IMR-90 (cell line): ENCODE data around the gene NFYC. TPM values are rescaled to one million over a fixed set of nuclear protein-coding genes. Genes with fewer than 3 reads are reported as not detected.
"Not testable (repeated sequence)": the region's sequence is repeated elsewhere in the genome, so short reads cannot be mapped to it uniquely, and the experiment has no call there.

Experiments
- ATAC-seq: fragments of 200-7000 bp; cut with Tn5 transposase; 2 replicates; pipeline ENCODE4 v1.9.1; 2020; ENCODE audit warnings: low read depth, mild to moderate bottlenecking, moderate library complexity
- BruUV-seq: library from RNA; stranded (reverse); fragments of 400-500 nt; replicated peaks from 2 replicates; lab custom pipeline; 2021; lab: Mats Ljungman, UMichigan
- CTCF ChIA-PET: fragments of 300-600 bp; formaldehyde crosslinking; extraction: SDS; loops from one replicate; lab custom pipeline; 2021; ENCODE audit warnings: antibody characterized with exemption; lab: Yijun Ruan, JAX
- POLR2A ChIA-PET: fragments of 300-600 bp; sonication (Branson Sonifier 250); formaldehyde crosslinking; loops from one replicate; lab custom pipeline; 2022; ENCODE audit warnings: antibody characterized with exemption; ENCODE audit not compliant: unreplicated experiment; lab: Charles Lee
- DNase-seq: peaks from one replicate; pipeline ENCODE4 v3.0.0; 2013
- H2AFZ ChIP-seq: replicated peaks from 2 replicates; pipeline ENCODE3; 2013; ENCODE audit warnings: low read length, mild to moderate bottlenecking; ENCODE audit not compliant: poor library complexity
- H2AK5ac ChIP-seq: 2 replicates; pipeline ENCODE4 v1.6.1; 2013; ENCODE audit warnings: low read depth, low read length, inconsistent platforms
- H2AK9ac ChIP-seq: replicated peaks from 2 replicates; pipeline ENCODE3; 2013; ENCODE audit warnings: mild to moderate bottlenecking, low read depth, low read length, moderate library complexity; ENCODE audit not compliant: poor library complexity
- H2BK120ac ChIP-seq: 2 replicates; pipeline ENCODE4 v1.6.1; 2013; ENCODE audit warnings: low read depth, low read length, inconsistent platforms
- H2BK15ac ChIP-seq: 3 replicates; pipeline ENCODE4 v1.6.1; 2013; ENCODE audit warnings: low read depth, low read length, inconsistent platforms
- H2BK20ac ChIP-seq: 2 replicates; pipeline ENCODE4 v1.6.1; 2013; ENCODE audit warnings: low read depth, mild to moderate bottlenecking, inconsistent platforms, low read length, moderate library complexity
- H2BK5ac ChIP-seq: 2 replicates; pipeline ENCODE4 v1.6.1; 2013; ENCODE audit warnings: mild to moderate bottlenecking, low read depth, low read length, inconsistent platforms; ENCODE audit not compliant: poor library complexity, severe bottlenecking
- H3K14ac ChIP-seq: replicated peaks from 2 replicates; pipeline ENCODE4 v1.6.1; 2013; ENCODE audit warnings: low read depth, low read length, inconsistent platforms
- H3K18ac ChIP-seq: 2 replicates; pipeline ENCODE4 v1.6.1; 2013; ENCODE audit warnings: low read depth, low read length, control low read depth
- H3K23ac ChIP-seq: 2 replicates; pipeline ENCODE4 v1.6.1; 2013; ENCODE audit warnings: low read depth, low read length, inconsistent platforms
- H3K27ac ChIP-seq: 2 replicates; pipeline ENCODE4 v1.5.1; 2013; ENCODE audit warnings: mild to moderate bottlenecking, control low read depth, low read length; ENCODE audit not compliant: insufficient read depth
- H3K27me3 ChIP-seq: 2 replicates; pipeline ENCODE4 v1.6.1; 2013; ENCODE audit warnings: low read length; ENCODE audit not compliant: control insufficient read depth, insufficient read depth
- H3K36me3 ChIP-seq: 2 replicates; pipeline ENCODE4 v1.6.1; 2013; ENCODE audit warnings: low read length, mixed read lengths; ENCODE audit not compliant: control insufficient read depth, insufficient read depth
- H3K4ac ChIP-seq: 2 replicates; pipeline ENCODE4 v1.6.1; 2013; ENCODE audit warnings: low read depth, low read length, inconsistent platforms
- H3K4me1 ChIP-seq: 2 replicates; pipeline ENCODE4 v1.6.1; 2013; ENCODE audit warnings: low read length, mixed read lengths; ENCODE audit not compliant: control insufficient read depth, insufficient read depth
- H3K4me2 ChIP-seq: 2 replicates; pipeline ENCODE4 v1.6.1; 2013; ENCODE audit warnings: low read depth, mild to moderate bottlenecking, control low read depth, low read length, moderate library complexity
- H3K4me3 ChIP-seq: 2 replicates; pipeline ENCODE4 v1.5.1; 2013; ENCODE audit warnings: low read depth, mild to moderate bottlenecking, control low read depth, low read length, moderate library complexity; ENCODE audit not compliant: insufficient read depth
- H3K56ac ChIP-seq: 2 replicates; pipeline ENCODE4 v1.6.1; 2013; ENCODE audit warnings: low read length, inconsistent platforms; ENCODE audit not compliant: insufficient read depth; ENCODE audit errors: extremely low read depth
- H3K79me1 ChIP-seq, 2 experiments: 2 replicates each; pipeline ENCODE4 v1.6.1; 2013; ENCODE audit warnings: low read length in 2 of 2, inconsistent platforms in 1 of 2, low read depth in 1 of 2
- H3K9ac ChIP-seq: 2 replicates; pipeline ENCODE4 v1.6.1; 2013; ENCODE audit warnings: low read depth, low read length, control low read depth
- H3K9me1 ChIP-seq: 2 replicates; pipeline ENCODE4 v1.6.1; 2013; ENCODE audit warnings: low read length, inconsistent platforms; ENCODE audit not compliant: insufficient read depth
- H3K9me3 ChIP-seq: 2 replicates; pipeline ENCODE4 v1.6.1; 2013; ENCODE audit warnings: low read length; ENCODE audit not compliant: control insufficient read depth, insufficient read depth
- H4K20me1 ChIP-seq: 2 replicates; pipeline ENCODE4 v1.6.1; 2013; ENCODE audit warnings: low read length, inconsistent platforms; ENCODE audit not compliant: insufficient read depth
- H4K5ac ChIP-seq: 2 replicates; pipeline ENCODE4 v1.6.1; 2013; ENCODE audit warnings: mild to moderate bottlenecking, low read depth, low read length, control low read depth
- H4K8ac ChIP-seq, 2 experiments: 2 replicates each; pipeline ENCODE4 v1.6.1; 2013; ENCODE audit warnings: low read depth in 2 of 2, low read length in 2 of 2, control low read depth in 1 of 2, inconsistent platforms in 1 of 2
- H4K91ac ChIP-seq: 2 replicates; pipeline ENCODE4 v1.6.1; 2013; ENCODE audit warnings: low read depth, low read length, inconsistent platforms; ENCODE audit not compliant: insufficient read depth
- FOS ChIP-seq: fragments of 150-350 bp; IDR thresholded peaks from 2 replicates; pipeline ENCODE4 v1.6.1; 2016; ENCODE audit warnings: low read depth, low read length
- RCOR1 ChIP-seq: IDR thresholded peaks from 2 replicates; pipeline ENCODE4 v1.6.1; 2012; ENCODE audit warnings: mild to moderate bottlenecking, low read length, improper control_type of control experiment; ENCODE audit not compliant: insufficient replicate concordance
- WGBS, 2 experiments: methylation state at CpG; one replicate each; pipeline versions ENCODE4 v1.1.5 to v1.1.7; 2013; ENCODE audit warnings: missing lambda C conversion rate in 2 of 2; ENCODE audit not compliant: insufficient read length in 1 of 2; ENCODE audit errors: extremely low coverage in 2 of 2; 5-methylcytosine and 5-hydroxymethylcytosine counted together
- dilution Hi-C: fragments of 300-500 bp; cut with HindIII; formaldehyde crosslinking; loops from one replicate; pipeline ENCODE4 v1.14.3; 2018; ENCODE audit warnings: low sequenced_read_pairs; ENCODE audit not compliant: unreplicated experiment
- in situ Hi-C: fragments of 300-500 bp; cut with MboI; formaldehyde crosslinking; loops from 3 replicates; pipeline ENCODE4 v1.14.3; 2019; ENCODE audit warnings: low sequenced_read_pairs, inconsistent platforms, mixed read lengths
- intact Hi-C: fragments of 100-400 bp; cut with micrococcal nuclease; formaldehyde crosslinking; loops from 2 replicates; pipeline ENCODE4 v1.10.0; 2022
- polyA plus RNA-seq, 3 experiments: library from polyadenylated mRNA; depleted of rRNA; stranded (reverse); fragments of >200 nt; gene quantifications; 2 replicates each; pipeline ENCODE4 v1.2.3, GENCODE V29; 2012; ENCODE audit warnings: low replicate concordance in 1 of 3
- total RNA-seq: library from RNA; depleted of rRNA; stranded (reverse); fragments of >200 nt; gene quantifications from 2 replicates; pipeline ENCODE4 v1.2.3, GENCODE V29; 2012

Gene NFYC
- total and polyA plus RNA-seq, 2 of the 4 experiments (the other 2 are of a cell fraction), result 45.2 to 62.2 TPM

DNA sequence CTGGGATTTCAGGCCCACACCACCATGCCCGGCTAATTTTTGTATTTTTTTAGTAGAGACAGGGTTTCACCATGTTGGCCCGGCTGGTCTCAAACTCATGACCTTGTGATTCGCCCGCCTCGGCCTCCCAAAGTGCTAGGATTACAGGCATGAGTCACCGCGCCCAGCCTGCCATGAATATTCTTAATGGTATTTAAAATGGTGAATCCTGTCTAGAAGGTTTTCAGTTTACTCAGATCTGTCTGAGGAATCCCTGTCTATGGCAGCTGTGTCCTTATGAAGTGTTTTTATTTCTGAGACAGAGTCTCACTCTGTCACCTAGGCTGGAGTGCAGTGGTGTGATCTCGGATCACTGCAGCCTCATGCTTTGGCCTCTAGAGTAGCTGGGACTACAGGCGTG, 36.2 kb downstream of the NFYC start:
- Histone ChIP-seq H3K79me1 (peaks cover 30 to 67% of the 10 kb centered on the region in 2 experiments), H4K8ac (0 out of 4 replicates have a peak overlapping the region, but pooled peaks of 1 of the 2 experiments have one; percentile 38), H2AK5ac (0 out of 2 replicates have a peak overlapping the region, but pooled peaks have one; percentile 18), H3K23ac (peak overlapping the region; percentile 27; the same call in 1 of the 2 replicates)
- H4K20me1 ChIP-seq, H3K27me3 ChIP-seq, H4K91ac ChIP-seq, H2BK15ac ChIP-seq, H4K5ac ChIP-seq, dilution Hi-C loops, H3K9ac ChIP-seq, H3K9me3 ChIP-seq, H2BK5ac ChIP-seq, POLR2A ChIA-PET, H3K36me3 ChIP-seq, in situ Hi-C loops, H2BK20ac ChIP-seq, H3K18ac ChIP-seq, H3K56ac ChIP-seq, CTCF ChIA-PET, H3K27ac ChIP-seq, H3K4me1 ChIP-seq, H2AK9ac ChIP-seq, H2BK120ac ChIP-seq, BruUV-seq, H3K4me3 ChIP-seq, intact Hi-C loops, H3K9me1 ChIP-seq, H3K4ac ChIP-seq, H3K4me2 ChIP-seq, H3K14ac ChIP-seq, H2AFZ ChIP-seq: not testable (repeated sequence)
- DNase-seq (peak; percentile 72), ATAC-seq (peak; percentile 75)
- TF ChIP-seq RCOR1 (peak; percentile 66), FOS (peak; percentile 47; the same call in 1 of the 2 replicates)
- 66% methylated on average over 5 of the region's 9 CpGs; no CpG with 5 or more reads in 1 of the 2 experiments for WGBS, 2 experiments

DNA sequence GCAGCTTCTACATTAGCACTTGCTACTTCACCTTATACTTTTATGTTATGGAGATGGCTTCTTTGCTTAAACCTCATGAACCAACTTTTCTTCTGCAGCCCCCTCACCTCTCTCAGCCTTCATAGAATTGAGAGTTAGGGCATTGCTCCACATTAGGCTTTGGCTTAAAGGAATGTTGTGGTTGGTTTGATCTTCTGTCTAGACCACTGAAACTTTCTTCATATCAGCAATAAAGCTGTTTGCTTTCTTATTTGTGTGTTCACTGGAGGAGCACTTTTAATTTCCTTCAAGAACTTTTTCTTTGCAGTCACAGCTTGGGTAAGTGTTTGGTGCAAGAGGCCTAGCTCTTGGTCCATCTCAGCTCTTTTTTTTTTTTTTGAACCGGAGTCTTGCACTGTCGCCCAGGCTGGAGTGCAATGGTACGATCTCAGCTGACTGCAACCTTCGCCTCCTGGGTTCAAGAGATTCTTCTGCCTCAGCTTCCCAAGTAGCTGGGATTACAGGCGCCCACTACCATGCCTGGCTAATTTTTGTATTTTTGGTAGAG, 37.9 kb downstream of the NFYC start:
- H4K91ac ChIP-seq, H3K27me3 ChIP-seq, H3K9me3 ChIP-seq, H4K20me1 ChIP-seq, H3K9me1 ChIP-seq, H3K14ac ChIP-seq, H2BK5ac ChIP-seq, H2BK15ac ChIP-seq, H4K5ac ChIP-seq, in situ Hi-C loops, DNase-seq, H3K4ac ChIP-seq, ATAC-seq, H3K4me3 ChIP-seq, BruUV-seq, H3K23ac ChIP-seq, H2AFZ ChIP-seq, H2BK120ac ChIP-seq, H3K9ac ChIP-seq, H3K4me2 ChIP-seq, H3K27ac ChIP-seq, H3K4me1 ChIP-seq, H3K36me3 ChIP-seq, H2BK20ac ChIP-seq, H2AK5ac ChIP-seq, H3K56ac ChIP-seq, intact Hi-C loops, dilution Hi-C loops, H2AK9ac ChIP-seq, H3K18ac ChIP-seq, H4K8ac ChIP-seq: not testable (repeated sequence)
- H3K79me1 ChIP-seq, result peaks cover 37 to 65% of the 10 kb centered on the region in 2 experiments
- POLR2A ChIA-PET, result interaction anchor here (0.5 kb wide), 1 partner anchor 20 kb away, joined by 3 read pairs; no protein-coding TSS in a partner anchor
- CTCF ChIA-PET, result interaction anchor here (0.6 to 1.1 kb wide), 2 partner anchors 27 to 372 kb away, joined by 3 read pairs; no protein-coding TSS in a partner anchor
- 100% methylated on average over 1 of the region's 5 CpGs; no CpG with 5 or more reads in 1 of the 2 experiments for WGBS, 2 experiments
